Heart left ventricle (tissue), 16 donors: ENCODE measurements around the gene C1orf21. TPM values are rescaled to one million over a fixed set of nuclear protein-coding genes. Genes with fewer than 3 reads are reported as not detected.
A peak's percentile ranks its signal among the peaks of the same experiment; 100 is the strongest.

ENCODE experiments used
- ATAC-seq, 4 donors: fragments of 200-7000 bp; cut with Tn5 transposase; one replicate each; pipeline ENCODE4 v1.9.1; 2020 to 2022; ENCODE audit warnings: moderate library complexity in 4 of 4, mild to moderate bottlenecking in 3 of 4, moderate number of reproducible peaks in 1 of 4
- DNase-seq, 5 donors: peaks; one replicate each; pipeline ENCODE4 v3.0.0-alpha.2; 2020
- H3K27ac ChIP-seq, 12 donors: fragments of 200-600 bp; sonication (generic) in 4 of 12; one replicate each; pipeline versions ENCODE4 v1.5.0 to v1.8.0; 2016 to 2022; ENCODE audit warnings: mild to moderate bottlenecking in 2 of 12
- H3K27me3 ChIP-seq, 9 donors: fragments of 200-600 bp; sonication (generic) in 2 of 9; one replicate each; pipeline versions ENCODE4 v1.5.1 to v1.8.0; 2016 to 2022; ENCODE audit warnings: mild to moderate bottlenecking in 3 of 9
- H3K36me3 ChIP-seq, 9 donors: fragments of 200-600 bp; sonication (generic) in 2 of 9; one replicate each; pipeline versions ENCODE4 v1.5.0 to v1.8.0; 2018 to 2022; ENCODE audit warnings: mild to moderate bottlenecking in 2 of 9
- H3K4me1 ChIP-seq, 12 donors: fragments of 200-600 bp; sonication (generic) in 4 of 12; one replicate each; pipeline versions ENCODE4 v1.5.0 to v1.8.0; 2016 to 2022; ENCODE audit warnings: mild to moderate bottlenecking in 3 of 12
- H3K4me3 ChIP-seq, 12 donors: fragments of 200-600 bp; sonication (generic) in 4 of 12; one replicate each; pipeline versions ENCODE4 v1.5.0 to v1.8.0; 2017 to 2022; ENCODE audit warnings: mild to moderate bottlenecking in 9 of 12, moderate library complexity in 4 of 12
- H3K9me3 ChIP-seq, 12 donors: fragments of 200-600 bp; sonication (generic) in 4 of 12; one replicate each; pipeline versions ENCODE4 v1.5.0 to v1.8.0; 2016 to 2022; ENCODE audit warnings: mild to moderate bottlenecking in 1 of 12
- POLR2A ChIP-seq, 2 donors: fragments of 450-650 bp; IDR thresholded peaks; one replicate each; pipeline ENCODE4 v1.6.1; 2017; ENCODE audit warnings: antibody characterized with exemption in 2 of 2, mild to moderate bottlenecking in 2 of 2, moderate library complexity in 2 of 2
- WGBS, 4 donors: extraction: QIAGEN DNeasy Blood & Tissue Kit in 2 of 4; methylation state at CpG; one replicate each; pipeline versions ENCODE4 v1.1.5 to v1.1.7; 2013 to 2018; 5-methylcytosine and 5-hydroxymethylcytosine counted together
- intact Hi-C, 10 donors: fragments of 100-400 bp; cut with DNase I; formaldehyde crosslinking; loops; one replicate each; pipeline versions ENCODE4 v1.11.1 to v1.14.2; 2022
- polyA plus RNA-seq, 2 donors: library from polyadenylated mRNA; stranded (reverse); fragments of 200-250 nt; gene quantifications; one replicate each; pipeline ENCODE4 v1.2.3, GENCODE V29; 2013
- total RNA-seq, 9 donors: library from RNA; depleted of rRNA in 2 of 9; stranded (reverse); fragments of >200 nt in 2 of 9; fragmentation: NEBNext Ultra II Directional in 3 of 9; extraction: Animal tissue kit (Norgen Biotek cat#: 25700) in 3 of 9; gene quantifications; one replicate each; pipeline versions ENCODE4 v1.1.0 to v1.2.4, GENCODE V29; 2016 to 2023
- TF ChIP-seq, protein P1 (sequence below), 12 donors: fragments of 200-600 bp; sonication (generic) in 4 of 12; IDR thresholded peaks; one replicate each; pipeline versions ENCODE4 v1.5.0 to v1.8.0; 2018 to 2022; ENCODE audit warnings: antibody characterized with exemption in 12 of 12, mild to moderate bottlenecking in 5 of 12
- donor health status: ischemic (EF 13 %, LVEDD 7.1; RV severe dilation, severe dysfunction).
- donor health status: healthy with polysubstance abuse.
- donor health status: DM: no; HTN: yes; CAD: no.
- donor health status: DM: no; HTN: no; CAD: no.
- donor health status: ischemic (EF 25% LVEDD 6.9; RV normal size, moderate dysfunction).
- donor health status: ischemic (EF 25% LVEDD 5.7; RV mildly dilated, moderate dysfunction).
- donor health status: healthy.
- donor health status: DM: yes; HTN: yes; CAD: no.
- donor health status: ischemic (EF 35%, LVEDD 5.7; RV mildly dilated, moderate dysfunction).
- donor health status: nonischemic (EF 11% LVEDD 7.7; RV severe dilation, severe dysfunction).
- donor health status: DM: yes; HTN: yes; CAD: no.
- donor health status: PGD.
- donor health status: ischemic (EF 29% LVEDD 5.4; RV normal size, mild dysfunction).
- donor health status: nonischemic (EF 23%, LVEDD 6.1; RV moderate dilation, normal function).

The C1orf21 gene
- total and polyA plus RNA-seq, 11 donors = 32.0 to 81.3 (median 68.4) TPM

DNA sequence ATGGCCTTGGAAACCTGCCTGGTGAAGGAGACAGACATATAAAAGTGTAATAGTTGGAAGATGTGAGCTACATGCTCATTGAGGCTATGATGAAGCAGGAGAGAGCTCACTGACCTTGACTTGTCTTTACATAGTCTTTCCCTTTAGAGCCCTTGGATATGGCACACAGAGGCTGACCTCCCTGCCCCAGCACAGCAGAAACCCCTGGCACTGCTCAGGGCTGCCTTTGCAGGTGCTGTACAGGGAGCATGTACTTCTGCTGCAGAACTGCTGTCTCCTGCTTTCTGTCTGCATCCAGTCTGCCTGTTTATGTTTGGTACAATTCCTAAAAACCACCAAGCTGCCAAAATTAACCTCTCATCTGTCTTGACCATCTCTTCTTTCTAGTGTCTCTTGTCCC is 80.5 kb downstream of the C1orf21 start:
- intact Hi-C loops = loop anchor here in 3 of 10 donors (5.0 to 10.0 kb wide), 3 partner anchors 80 to 1422 kb away; partner anchors contain the start of gene C1orf21 (in 2 of the 3)
- Histone ChIP-seq H3K4me1 (peaks cover 0 to 66% (median 25%) of the 10 kb centered on the region in 12 donors), H3K27ac (peak overlapping the region in 3 of 12 donors; percentile 1 to 34 (median 4)), H3K9me3 (no peaks in the 10 kb centered on the region), H3K4me3 (no peak overlapping the region), H3K27me3 (no peaks in the 10 kb centered on the region), H3K36me3 (no peaks in the 10 kb centered on the region)
- TF ChIP-seq POLR2A (IDR thresholded peaks at IDR 0.05) = no peak
- TF ChIP-seq, protein P1, sequence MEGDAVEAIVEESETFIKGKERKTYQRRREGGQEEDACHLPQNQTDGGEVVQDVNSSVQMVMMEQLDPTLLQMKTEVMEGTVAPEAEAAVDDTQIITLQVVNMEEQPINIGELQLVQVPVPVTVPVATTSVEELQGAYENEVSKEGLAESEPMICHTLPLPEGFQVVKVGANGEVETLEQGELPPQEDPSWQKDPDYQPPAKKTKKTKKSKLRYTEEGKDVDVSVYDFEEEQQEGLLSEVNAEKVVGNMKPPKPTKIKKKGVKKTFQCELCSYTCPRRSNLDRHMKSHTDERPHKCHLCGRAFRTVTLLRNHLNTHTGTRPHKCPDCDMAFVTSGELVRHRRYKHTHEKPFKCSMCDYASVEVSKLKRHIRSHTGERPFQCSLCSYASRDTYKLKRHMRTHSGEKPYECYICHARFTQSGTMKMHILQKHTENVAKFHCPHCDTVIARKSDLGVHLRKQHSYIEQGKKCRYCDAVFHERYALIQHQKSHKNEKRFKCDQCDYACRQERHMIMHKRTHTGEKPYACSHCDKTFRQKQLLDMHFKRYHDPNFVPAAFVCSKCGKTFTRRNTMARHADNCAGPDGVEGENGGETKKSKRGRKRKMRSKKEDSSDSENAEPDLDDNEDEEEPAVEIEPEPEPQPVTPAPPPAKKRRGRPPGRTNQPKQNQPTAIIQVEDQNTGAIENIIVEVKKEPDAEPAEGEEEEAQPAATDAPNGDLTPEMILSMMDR (IDR thresholded peaks at IDR 0.05) = no peak
- peak in 1 of 5 donors; percentile 39 for DNase-seq
- peak in 2 of 4 donors; percentile 44 to 50 for ATAC-seq

DNA sequence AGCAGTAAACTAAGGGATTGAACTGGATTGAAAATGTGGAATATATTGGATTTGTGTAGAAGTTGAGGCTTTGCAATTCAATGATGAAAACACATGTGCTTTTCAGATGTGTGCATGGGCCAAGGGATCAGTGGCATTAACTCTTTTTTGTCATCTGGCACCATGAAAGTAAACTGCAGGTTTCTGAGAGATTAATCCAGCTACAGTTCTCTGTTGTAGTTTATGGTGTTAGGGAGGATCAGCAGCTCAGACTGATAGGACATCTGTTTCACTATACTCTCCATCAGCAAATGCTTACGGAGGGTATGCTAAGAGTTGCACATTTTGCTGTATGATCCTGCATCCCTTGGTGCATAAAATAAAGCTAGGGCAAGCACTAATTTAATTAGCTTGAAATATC is 82.6 kb downstream of the C1orf21 start:
- Histone ChIP-seq H3K4me3 (no peak overlapping the region), H3K27ac (no peak overlapping the region), H3K27me3 (no peaks in the 10 kb centered on the region), H3K36me3 (no peaks in the 10 kb centered on the region), H3K4me1 (peaks cover 0 to 66% (median 23%) of the 10 kb centered on the region in 12 donors), H3K9me3 (peaks cover 0 to 17% (median 7%) of the 10 kb centered on the region in 12 donors)
- DNase-seq (no peak), ATAC-seq (no peak)
- 90 to 100% (median 93%) methylated on average over 1 of the region's 1 CpG for WGBS, 4 donors
- intact Hi-C loops = loop anchor here in 3 of 10 donors (5.0 to 10.0 kb wide), 3 partner anchors 82 to 1425 kb away; partner anchors contain the start of gene C1orf21 (in 2 of the 3)
- TF ChIP-seq, protein P1 (IDR thresholded peaks at IDR 0.05) = no peak
- no peak for TF ChIP-seq POLR2A (IDR thresholded peaks at IDR 0.05)

DNA sequence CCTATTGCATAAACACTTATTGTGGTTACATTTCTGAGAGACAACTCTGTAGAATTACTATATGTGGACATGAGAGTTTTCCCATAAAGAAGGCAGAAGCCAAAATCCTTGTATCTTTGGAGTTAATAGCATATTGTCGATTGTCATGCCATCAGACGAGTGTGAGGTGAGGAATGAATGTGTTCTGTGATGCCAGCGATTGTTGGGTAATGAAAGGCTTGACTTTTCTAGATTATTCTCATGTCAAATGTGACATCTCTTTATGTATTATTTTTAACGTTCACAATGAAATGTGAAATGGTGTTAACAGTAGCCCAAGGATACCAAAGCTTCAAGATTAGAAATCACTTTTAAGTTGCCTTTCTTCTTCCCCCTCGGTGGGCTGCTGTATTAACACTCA is 84.9 kb downstream of the C1orf21 start:
- no peak for ATAC-seq
- DNase-seq = no peak
- intact Hi-C loops = no loop called here
- TF ChIP-seq, protein P1 (IDR thresholded peaks at IDR 0.05) = no peak
- TF ChIP-seq POLR2A (IDR thresholded peaks at IDR 0.05) = no peak
- no peak overlapping the region for H3K4me3 ChIP-seq
- 55 to 64% (median 57%) methylated on average over 5 of the region's 5 CpGs for whole genome bisulfite sequencing, 4 donors
- H3K27me3 ChIP-seq = no peaks in the 10 kb centered on the region
- H3K36me3 ChIP-seq = peaks cover 0 to 7% (median 0%) of the 10 kb centered on the region in 9 donors
- H3K9me3 ChIP-seq = peaks cover 0 to 26% (median 9%) of the 10 kb centered on the region in 12 donors
- H3K4me1 ChIP-seq = peaks cover 0 to 51% (median 15%) of the 10 kb centered on the region in 12 donors
- H3K27ac ChIP-seq = peak overlapping the region in 8 of 12 donors; percentile 8 to 75 (median 52)

DNA sequence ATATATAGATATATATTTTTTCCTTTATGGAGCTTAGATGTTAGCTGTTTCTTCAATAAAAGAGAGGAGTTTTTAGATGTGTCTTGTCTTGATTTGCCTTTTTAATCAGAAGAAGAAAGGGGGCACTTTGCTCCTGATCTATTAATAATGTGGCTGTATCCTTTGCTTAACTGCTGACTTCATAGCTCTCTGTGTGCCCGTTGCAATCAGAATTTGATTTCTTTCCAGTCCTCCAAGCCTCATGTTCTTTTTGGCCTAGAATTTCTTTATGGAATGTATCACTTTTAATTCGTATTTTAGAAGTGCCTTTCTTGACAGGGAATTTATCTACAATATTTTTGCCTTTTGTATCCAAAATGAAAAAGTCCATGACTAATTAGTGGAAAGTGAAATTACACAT is 85.3 kb downstream of the C1orf21 start:
- Histone ChIP-seq H3K4me1 (peaks cover 0 to 48% (median 15%) of the 10 kb centered on the region in 12 donors), H3K4me3 (no peak overlapping the region), H3K27ac (peak overlapping the region in 9 of 12 donors; percentile 8 to 75 (median 51)), H3K9me3 (peaks cover 0 to 26% (median 9%) of the 10 kb centered on the region in 12 donors), H3K27me3 (no peaks in the 10 kb centered on the region), H3K36me3 (peaks cover 0 to 9% (median 0%) of the 10 kb centered on the region in 9 donors)
- intact Hi-C loops = no loop called here
- peak; percentile 72 to 81 (median 78) for ATAC-seq
- WGBS, 4 donors = 31 to 50% (median 36%) methylated on average over 2 of the region's 2 CpGs
- DNase-seq = no peak
- TF ChIP-seq, protein P1 (IDR thresholded peaks at IDR 0.05) = peak in 1 of 12 donors; percentile 11
- TF ChIP-seq POLR2A (IDR thresholded peaks at IDR 0.05) = no peak
